CD14-positive monocyte (primary cell): ENCODE results near the gene GCG. TPM values are rescaled to one million over a fixed set of nuclear protein-coding genes. Genes with fewer than 3 reads are reported as not detected.

ENCODE experiments used
- DNase-seq, 3 donors: peaks; one replicate each; pipeline ENCODE4 v3.0.0-alpha.2; 2011 to 2022
- H2AFZ ChIP-seq: 2 replicates; pipeline ENCODE4 v1.6.0; 2012; ENCODE audit warnings: mild to moderate bottlenecking, low read depth, low read length, inconsistent platforms; ENCODE audit not compliant: insufficient read depth, poor library complexity, severe bottlenecking
- H3K27ac ChIP-seq, 2 donors: 1 replicate in 1 of 2; 2 replicates in 1 of 2; pipeline ENCODE4 v1.5.1; 2012 to 2013; ENCODE audit warnings: low read length in 2 of 2, control low read depth in 1 of 2, inconsistent platforms in 1 of 2, low read depth in 1 of 2, mild to moderate bottlenecking in 1 of 2
- H3K27me3 ChIP-seq, 2 donors: one replicate each; pipeline versions ENCODE4 v1.6.0 to v1.6.1; 2011 to 2013; ENCODE audit warnings: low read length in 2 of 2; ENCODE audit not compliant: control insufficient read depth in 2 of 2, insufficient read depth in 2 of 2
- H3K36me3 ChIP-seq, 2 donors: replicated peaks in 1 of 2; 1 replicate in 1 of 2; 2 replicates in 1 of 2; pipeline versions ENCODE4 v1.5.1 to v1.6.1; 2012 to 2013; ENCODE audit warnings: low read length in 2 of 2, control low read depth in 1 of 2, inconsistent platforms in 1 of 2, mild to moderate bottlenecking in 1 of 2; ENCODE audit not compliant: insufficient read depth in 2 of 2, control insufficient read depth in 1 of 2
- H3K4me1 ChIP-seq, 2 donors: 1 replicate in 1 of 2; 2 replicates in 1 of 2; pipeline versions ENCODE4 v1.5.1 to v1.6.1; 2012 to 2013; ENCODE audit warnings: low read length in 2 of 2, control low read depth in 1 of 2, inconsistent platforms in 1 of 2, mild to moderate bottlenecking in 1 of 2, moderate library complexity in 1 of 2; ENCODE audit not compliant: insufficient read depth in 2 of 2, control insufficient read depth in 1 of 2
- H3K4me2 ChIP-seq: replicated peaks from 2 replicates; pipeline ENCODE3; 2012; ENCODE audit warnings: low read length, moderate library complexity, mild to moderate bottlenecking; ENCODE audit not compliant: poor library complexity, severe bottlenecking; ENCODE audit errors: extremely low read depth
- H3K4me3 ChIP-seq, 3 experiments: fragments of 200-600 bp in 1 of 3; sonication (generic) in 1 of 3; replicated peaks in 1 of 3; 1 replicate in 2 of 3; 2 replicates in 1 of 3; pipeline ENCODE4 v1.5.1; 2011 to 2013; ENCODE audit warnings: low read length in 3 of 3, mild to moderate bottlenecking in 3 of 3, control low read depth in 2 of 3, low read depth in 2 of 3, inconsistent platforms in 1 of 3, moderate library complexity in 1 of 3
- H3K79me2 ChIP-seq: 2 replicates; pipeline ENCODE4 v1.6.0; 2012; ENCODE audit warnings: mild to moderate bottlenecking, control low read depth, inconsistent platforms, low read length, moderate library complexity; ENCODE audit not compliant: insufficient read depth
- H3K9ac ChIP-seq: 2 replicates; pipeline ENCODE4 v1.6.0; 2017; ENCODE audit warnings: low read length, mild to moderate bottlenecking; ENCODE audit not compliant: insufficient read depth, poor library complexity, severe bottlenecking
- H3K9me3 ChIP-seq, 2 donors: replicated peaks in 1 of 2; 1 replicate in 1 of 2; 2 replicates in 1 of 2; pipeline versions ENCODE4 v1.5.1 to v1.6.1; 2012 to 2013; ENCODE audit warnings: low read length in 2 of 2, control low read depth in 1 of 2; ENCODE audit not compliant: control insufficient read depth in 1 of 2, insufficient read depth in 1 of 2
- H4K20me1 ChIP-seq: 2 replicates; pipeline ENCODE4 v1.6.0; 2012; ENCODE audit warnings: mild to moderate bottlenecking, low read length, control low read depth, moderate library complexity; ENCODE audit not compliant: insufficient read depth
- H3K27ac Mint-ChIP-seq, 7 donors: one replicate each; pipeline ENCODE4 v1.8.0; 2020; ENCODE audit warnings: mild to moderate bottlenecking in 7 of 7, mixed read lengths in 7 of 7, moderate library complexity in 6 of 7, inconsistent platforms in 2 of 7
- H3K27me3 Mint-ChIP-seq, 3 donors: one replicate each; pipeline ENCODE4 v1.8.0; 2021 to 2022; ENCODE audit warnings: low read depth in 3 of 3, mild to moderate bottlenecking in 3 of 3, mixed read lengths in 3 of 3, moderate library complexity in 3 of 3, inconsistent platforms in 1 of 3
- H3K36me3 Mint-ChIP-seq, 2 donors: one replicate each; pipeline ENCODE4 v1.8.0; 2020; ENCODE audit warnings: mixed read lengths in 2 of 2, inconsistent platforms in 1 of 2, mild to moderate bottlenecking in 1 of 2
- H3K4me1 Mint-ChIP-seq: one replicate; pipeline ENCODE4 v1.8.0; 2020; ENCODE audit warnings: mild to moderate bottlenecking, mixed read lengths
- H3K4me3 Mint-ChIP-seq, 2 donors: one replicate each; pipeline ENCODE4 v1.8.0; 2020; ENCODE audit warnings: mild to moderate bottlenecking in 2 of 2, mixed read lengths in 2 of 2, moderate library complexity in 1 of 2
- H3K9me3 Mint-ChIP-seq, 7 donors: one replicate each; pipeline ENCODE4 v1.8.0; 2020 to 2022; ENCODE audit warnings: mixed read lengths in 7 of 7, mild to moderate bottlenecking in 6 of 7, moderate library complexity in 6 of 7, inconsistent platforms in 2 of 7
- CTCF ChIP-seq: fragments of 200-600 bp; IDR thresholded peaks from one replicate; pipeline ENCODE4 v1.8.0; 2022; ENCODE audit warnings: antibody characterized with exemption, mild to moderate bottlenecking
- WGBS: methylation state at CpG from one replicate; pipeline ENCODE4 v1.1.5; 2013; ENCODE audit warnings: missing lambda C conversion rate; ENCODE audit not compliant: insufficient coverage; 5-methylcytosine and 5-hydroxymethylcytosine counted together
- intact Hi-C, 2 donors: fragments of 100-400 bp; cut with micrococcal nuclease; formaldehyde crosslinking; loops; one replicate each; pipeline versions ENCODE4 v1.15.0 to v1.15.1; 2023
- polyA plus RNA-seq, 3 donors: library from polyadenylated mRNA; depleted of rRNA in 1 of 3; unstranded in 2 of 3; stranded (reverse) in 1 of 3; fragments of 300-500 nt in 2 of 3; fragments of >200 nt in 1 of 3; fragmentation: Illumina TruSeq in 2 of 3; gene quantifications; 1 replicate in 2 of 3; 2 replicates in 1 of 3; pipeline ENCODE4 v1.2.3, GENCODE V29; 2012 to 2021

The GCG gene
- polyA plus RNA-seq, 3 donors: not detected

GRCh38 chr2:162188451-162188850 is 36.4 kb upstream of the GCG start:
- H3K4me2 ChIP-seq: no peak overlapping the region
- H3K4me3 Mint-ChIP-seq: no peak overlapping the region
- H3K4me1 ChIP-seq: no peaks in the 10 kb centered on the region
- H3K27ac ChIP-seq: no peak overlapping the region
- H2AFZ ChIP-seq: no peak overlapping the region
- no CpG with 5 or more reads among the region's 3 CpGs for WGBS
- intact Hi-C loops: no loop called here
- H3K36me3 Mint-ChIP-seq: no peaks in the 10 kb centered on the region
- no peak overlapping the region for H3K4me3 ChIP-seq
- H3K79me2 ChIP-seq: no peaks in the 10 kb centered on the region
- DNase-seq: no peak
- H3K9me3 Mint-ChIP-seq: peaks cover 0 to 2% (median 0%) of the 10 kb centered on the region in 7 donors
- TF ChIP-seq CTCF: no peak
- H3K27me3 Mint-ChIP-seq: peaks cover 0 to 4% (median 2%) of the 10 kb centered on the region in 3 donors
- no peaks in the 10 kb centered on the region for H3K27me3 ChIP-seq
- peaks cover 3% of the 10 kb centered on the region for H3K4me1 Mint-ChIP-seq
- no peak overlapping the region for H3K27ac Mint-ChIP-seq
- H4K20me1 ChIP-seq: no peaks in the 10 kb centered on the region
- H3K9ac ChIP-seq: no peak overlapping the region
- H3K9me3 ChIP-seq: no peaks in the 10 kb centered on the region
- H3K36me3 ChIP-seq: no peaks in the 10 kb centered on the region

GRCh38 chr2:162185541-162186232 is 33.6 kb upstream of the GCG start:
- TF ChIP-seq CTCF: no peak
- H3K9me3 Mint-ChIP-seq: no peaks in the 10 kb centered on the region
- no CpG with 5 or more reads among the region's 5 CpGs for WGBS

More at GRCh38 chr2:162185541-162186232, 33.6 kb upstream of the GCG start:
- Histone ChIP-seq H3K9me3 (no peaks in the 10 kb centered on the region), H3K4me2 (no peak overlapping the region), H3K9ac (no peak overlapping the region), H3K36me3 (no peaks in the 10 kb centered on the region), H3K27ac (no peak overlapping the region), H3K79me2 (no peaks in the 10 kb centered on the region), H3K4me3 (no peak overlapping the region), H3K4me1 (no peaks in the 10 kb centered on the region), H2AFZ (no peak overlapping the region), H3K27me3 (no peaks in the 10 kb centered on the region), H4K20me1 (no peaks in the 10 kb centered on the region)
- Mint-ChIP-seq H3K4me1 (peaks cover 3% of the 10 kb centered on the region), H3K27ac (no peak overlapping the region), H3K36me3 (no peaks in the 10 kb centered on the region), H3K27me3 (no peaks in the 10 kb centered on the region), H3K4me3 (no peak overlapping the region)
- intact Hi-C loops: no loop called here
- no peak for DNase-seq
